HepG2 (cell line): ENCODE results near the gene GAL3ST2. TPM values are rescaled to one million over a fixed set of nuclear protein-coding genes. Genes with fewer than 3 reads are reported as not detected.

Experiments
- FLYWCH1 ChIP-seq: sonication (generic); formaldehyde crosslinking; IDR thresholded peaks from 2 replicates; pipeline ENCODE4 v1.8.1; 2023; ENCODE audit warnings: mild to moderate bottlenecking, missing genetic modification reagents
- FOXA1 ChIP-seq, 2 experiments: fragments of 450-650 bp in 1 of 2; sonication (generic) in 1 of 2; formaldehyde crosslinking in 1 of 2; IDR thresholded peaks; 2 replicates each; pipeline versions ENCODE4 v1.4.0 to v1.6.1; 2016 to 2020; ENCODE audit warnings: missing genetic modification reagents in 1 of 2
- KDM3A ChIP-seq: IDR thresholded peaks from 2 replicates; pipeline ENCODE4 v1.6.1; 2018; ENCODE audit warnings: low read depth, missing compliant biosample characterization
- KLF12 ChIP-seq: sonication (generic); formaldehyde crosslinking; IDR thresholded peaks from 2 replicates; pipeline ENCODE4 v1.4.0; 2020; ENCODE audit warnings: missing genetic modification reagents, borderline replicate concordance
- NRL ChIP-seq: sonication (generic); formaldehyde crosslinking; IDR thresholded peaks from 2 replicates; pipeline ENCODE4 v1.5.0; 2020; ENCODE audit warnings: missing genetic modification reagents, mild to moderate bottlenecking, moderate library complexity, borderline replicate concordance
- RCOR2 ChIP-seq: IDR thresholded peaks from 2 replicates; pipeline ENCODE4 v1.6.1; 2016; ENCODE audit warnings: missing biosample characterization, missing genetic modification reagents
- TSC22D2 ChIP-seq: sonication (generic); formaldehyde crosslinking; IDR thresholded peaks from 2 replicates; pipeline ENCODE4 v1.5.1; 2020; ENCODE audit warnings: missing genetic modification reagents, mild to moderate bottlenecking, borderline replicate concordance
- ZNF280B ChIP-seq: sonication (generic); formaldehyde crosslinking; IDR thresholded peaks from 2 replicates; pipeline ENCODE4 v1.5.0; 2020; ENCODE audit warnings: missing genetic modification reagents, mild to moderate bottlenecking, borderline replicate concordance
- ZNF432 ChIP-seq: sonication (generic); formaldehyde crosslinking; IDR thresholded peaks from 2 replicates; pipeline ENCODE4 v1.5.0; 2020; ENCODE audit warnings: missing genetic modification reagents, mild to moderate bottlenecking, borderline replicate concordance
- ZNF674 ChIP-seq: sonication (generic); formaldehyde crosslinking; IDR thresholded peaks from 2 replicates; pipeline ENCODE4 v1.5.0; 2020; ENCODE audit warnings: low read depth, mild to moderate bottlenecking, missing genetic modification reagents
- polyA plus RNA-seq, 8 experiments: library from polyadenylated mRNA; depleted of rRNA in 3 of 8; stranded (reverse) in 7 of 8; unstranded in 1 of 8; fragments of >200 nt; fragmentation: Illumina TruSeq in 4 of 8; extraction: Trizol in 4 of 8; gene quantifications; 2 replicates each; pipeline versions ENCODE4 v1.2.1 to v1.2.3, GENCODE V29; 2011 to 2016; ENCODE audit warnings: low read depth in 4 of 8, missing spikeins in 1 of 8, mixed read lengths in 1 of 8; ENCODE audit not compliant: insufficient read depth in 1 of 8
- total RNA-seq, 5 experiments: library from RNA; depleted of rRNA; stranded (reverse); fragments of >200 nt; fragmentation: Illumina TruSeq; extraction: Trizol; gene quantifications; 2 replicates each; pipeline ENCODE4 v1.2.3, GENCODE V29; 2016; ENCODE audit warnings: low read depth in 1 of 5
- TF ChIP-seq, protein P1 (sequence below): IDR thresholded peaks from 2 replicates; pipeline ENCODE4 v1.6.1; 2012; ENCODE audit warnings: low read depth, low read length, improper control_type of control experiment

GAL3ST2 gene
- total and polyA plus RNA-seq, 2 of the 13 experiments (the other 11 are each of a cell fraction or from before 2014, with no cell fraction given): 0.17 to 0.20 TPM

- TF ChIP-seq, protein P1, sequence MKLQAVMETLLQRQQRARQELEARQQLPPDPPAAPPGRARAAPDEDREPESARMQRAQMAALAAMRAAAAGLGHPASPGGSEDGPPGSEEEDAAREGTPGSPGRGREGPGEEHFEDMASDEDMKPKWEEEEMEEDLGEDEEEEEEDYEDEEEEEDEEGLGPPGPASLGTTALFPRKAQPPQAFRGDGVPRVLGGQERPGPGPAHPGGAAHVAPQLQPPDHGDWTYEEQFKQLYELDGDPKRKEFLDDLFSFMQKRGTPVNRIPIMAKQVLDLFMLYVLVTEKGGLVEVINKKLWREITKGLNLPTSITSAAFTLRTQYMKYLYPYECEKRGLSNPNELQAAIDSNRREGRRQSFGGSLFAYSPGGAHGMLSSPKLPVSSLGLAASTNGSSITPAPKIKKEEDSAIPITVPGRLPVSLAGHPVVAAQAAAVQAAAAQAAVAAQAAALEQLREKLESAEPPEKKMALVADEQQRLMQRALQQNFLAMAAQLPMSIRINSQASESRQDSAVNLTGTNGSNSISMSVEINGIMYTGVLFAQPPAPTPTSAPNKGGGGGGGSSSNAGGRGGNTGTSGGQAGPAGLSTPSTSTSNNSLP: no peak
- TF ChIP-seq NRL (peak; percentile 35; the same call in 1 of the 2 replicates), ZNF674 (CRISPR knock-in tag) (no peak), KDM3A (CRISPR knock-in tag) (no peak), KLF12 (CRISPR knock-in tag) (no peak), ZNF432 (CRISPR knock-in tag) (no peak), RCOR2 (CRISPR knock-in tag) (no peak), TSC22D2 (CRISPR knock-in tag) (no peak), FOXA1 (IDR thresholded peaks at IDR 0.05) (no peak), FOXA1 (CRISPR knock-in tag; IDR thresholded peaks at IDR 0.05) (no peak), ZNF280B (CRISPR knock-in tag) (0 out of 2 replicates have a peak, but pooled peaks have one; percentile 51), FLYWCH1 (CRISPR knock-in tag) (no peak)
- TF ChIP-seq, all 625 proteins: peak for 4
Measured at GRCh38 chr2:241797441-241798080, 20.9 kb downstream of the GAL3ST2 start (continued).
